ENCODE results near the gene LALBA. TPM values are rescaled to one million over a fixed set of nuclear protein-coding genes. Genes with fewer than 3 reads are reported as not detected.
"Not testable (repeated sequence)": the region's sequence is repeated elsewhere in the genome, so short reads cannot be mapped to it uniquely, and the experiment has no call there.

LALBA gene
- total RNA-seq, 1 donor from 2014 or later = not detected

DNA sequence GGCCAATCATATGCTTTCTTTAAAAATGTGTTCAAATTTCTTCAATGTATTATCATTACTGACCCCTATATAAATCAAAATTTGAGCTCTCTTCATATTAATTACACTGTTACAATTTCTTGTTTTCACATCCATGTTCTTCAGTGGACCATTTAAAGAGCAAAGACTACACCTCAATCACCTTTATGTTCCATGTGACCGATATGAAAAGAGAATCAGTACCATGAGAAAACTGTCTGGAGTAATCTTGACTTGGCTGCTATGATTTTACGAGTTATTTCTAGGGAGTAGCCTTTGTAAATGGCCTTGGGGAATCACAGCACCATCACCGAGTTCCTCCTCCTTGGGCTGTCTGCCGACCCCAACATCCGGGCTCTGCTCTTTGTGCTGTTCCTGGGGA lies 44.5 kb downstream of the LALBA start, which contains the start of gene OR8S1:
TSS of gene OR8S1 (plus strand) at position 301 of the 400 bp plus-strand sequence. CDS start at position 301, 0 bp downstream.
- TF ChIP-seq CTCF (IDR thresholded peaks at IDR 0.05; ENCODE audit: insufficient read depth, low read length, poor library complexity, severe bottlenecking) = no peak
- H3K4me3 ChIP-seq (ENCODE audit: low read depth, low read length) = no peak within 1 kb of the TSS
- H3K27me3 ChIP-seq (ENCODE audit: control insufficient read depth, insufficient read depth, low read length) = no peaks in the 10 kb centered on the region

DNA sequence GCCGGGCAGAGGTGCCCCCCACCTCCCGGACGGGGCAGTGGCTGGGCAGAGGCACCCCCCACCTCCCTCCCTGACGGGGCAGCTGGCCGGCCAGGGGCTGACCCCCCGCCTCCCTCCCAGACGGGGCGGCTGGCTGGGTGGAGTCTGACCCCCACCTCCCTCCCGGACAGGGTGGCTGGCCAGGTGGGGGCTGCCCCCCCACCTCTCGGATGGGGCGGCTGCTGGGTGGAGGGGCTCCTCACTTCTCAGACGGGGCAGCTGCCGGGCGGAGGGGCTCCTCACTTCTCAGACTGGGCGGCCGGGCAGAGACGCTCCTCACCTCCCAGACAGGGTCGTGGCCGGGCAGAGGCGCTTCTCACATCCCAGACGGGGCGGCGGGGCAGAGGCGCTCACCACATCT lies 49.5 kb downstream of the LALBA start:
- H3K4me3 ChIP-seq (ENCODE audit: low read depth, low read length); H3K27me3 ChIP-seq (ENCODE audit: control insufficient read depth, insufficient read depth, low read length); DNase-seq (ENCODE audit: low read depth); H3K36me3 ChIP-seq (ENCODE audit: control insufficient read depth, insufficient read depth, low read length): not testable (repeated sequence)

More for the DNA sequence above, 44.5 kb downstream of the LALBA start, which contains the start of gene OR8S1:
- no peaks in the 10 kb centered on the region for H3K36me3 ChIP-seq (ENCODE audit: control insufficient read depth, insufficient read depth, low read length)
- DNase-seq (ENCODE audit: low read depth) = no peak

Other genes with a start within 250 kb of the LALBA start
- gene ZNF641, start 219.1 kb downstream of the LALBA start, total RNA-seq = 13.3 and 13.5 TPM in 2 replicates
- not detected in 2 replicates for gene ANP32D, start 97.5 kb downstream of the LALBA start, total RNA-seq
- not detected in 2 replicates for gene C12orf54, start 87.5 kb downstream of the LALBA start, total RNA-seq
- not detected in 2 replicates for gene OR8S1, start 44.4 kb downstream of the LALBA start, total RNA-seq
- gene KANSL2, start 112.2 kb upstream of the LALBA start, total RNA-seq = 47.2 and 78.2 TPM in 2 replicates
- gene CCNT1, start 146.7 kb upstream of the LALBA start, total RNA-seq = 25.9 and 29.5 TPM in 2 replicates
- gene ADCY6, start 219.0 kb upstream of the LALBA start, total RNA-seq = 24.3 and 26.2 TPM in 2 replicates
- 24.5 and 25.4 TPM in 2 replicates for gene CACNB3, start 248.4 kb upstream of the LALBA start, total RNA-seq

Data from kidney epithelial cell (primary cell).